BLaER1 treated with 17β-estradiol and CSF1 and Interleukin-3, amounts not matched to agents 10 nM and 100 nM (cell line): Measurements from ENCODE around the gene RHOT2.
A peak's percentile ranks its signal among the peaks of the same experiment; 100 is the strongest.

Experiments used
- H3K27ac ChIP-seq, 11 experiments: shearing (Covaris generic); formaldehyde crosslinking; 2 replicates each; pipeline ENCODE4 v1.8.1; 2022
- H3K27me3 ChIP-seq, 11 experiments: shearing (Covaris generic); formaldehyde crosslinking; 2 replicates each; pipeline ENCODE4 v1.8.1; 2022
- H3K36me3 ChIP-seq, 11 experiments: shearing (Covaris generic); formaldehyde crosslinking; 2 replicates each; pipeline ENCODE4 v1.8.1; 2022
- H3K4me1 ChIP-seq, 10 experiments: shearing (Covaris generic); formaldehyde crosslinking; 2 replicates each; pipeline ENCODE4 v1.8.1; 2022
- H3K4me2 ChIP-seq, 11 experiments: shearing (Covaris generic); formaldehyde crosslinking; 2 replicates each; pipeline ENCODE4 v1.8.1; 2022
- H3K4me3 ChIP-seq, 10 experiments: shearing (Covaris generic); formaldehyde crosslinking; 2 replicates each; pipeline ENCODE4 v1.8.1; 2022
- H3K9ac ChIP-seq, 11 experiments: shearing (Covaris generic); formaldehyde crosslinking; 2 replicates each; pipeline ENCODE4 v1.8.1; 2022
- H3K9me3 ChIP-seq, 11 experiments: shearing (Covaris generic); formaldehyde crosslinking; replicated peaks in 1 of 11; 2 replicates each; pipeline ENCODE4 v1.8.1; 2022
- H4K20me1 ChIP-seq, 11 experiments: shearing (Covaris generic); formaldehyde crosslinking; 2 replicates each; pipeline ENCODE4 v1.8.1; 2022
- Cebpa-rat ChIP-seq, 11 experiments: shearing (Covaris generic); IDR thresholded peaks; 2 replicates each; pipeline ENCODE4 v1.8.1; 2022

The RHOT2 gene

DNA sequence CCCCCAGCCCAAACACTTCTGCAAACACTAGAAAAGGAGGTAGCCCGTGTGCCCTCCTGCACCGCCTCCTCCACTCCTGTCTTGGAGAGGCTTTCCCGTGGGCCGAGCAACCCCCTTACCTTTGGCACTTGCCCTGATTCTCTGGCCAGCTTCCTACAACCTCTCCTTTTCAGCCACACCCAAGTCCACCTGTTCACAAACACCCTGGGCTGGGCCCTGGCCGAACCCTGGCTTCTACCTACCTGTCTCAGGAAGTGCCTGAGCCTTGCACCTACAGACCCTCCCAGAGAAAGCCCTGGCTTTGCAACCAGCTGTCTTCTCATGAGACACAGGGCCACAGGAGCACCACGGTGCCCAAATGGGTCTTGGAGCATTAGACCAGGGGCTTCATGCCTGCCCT is 51.0 kb downstream of the RHOT2 start:
- H3K4me3 ChIP-seq, result no peak overlapping the region; a peak in 2 of 20 replicates

GRCh38 chr16:719815-720446 is 52.0 kb downstream of the RHOT2 start:
- H4K20me1 ChIP-seq, result peaks cover 32 to 95% (median 73%) of the 10 kb centered on the region in 11 experiments; a peak in 21 of 22 replicates
- TF ChIP-seq Cebpa-rat (IDR thresholded peaks at IDR 0.05), result no peak
- H3K9me3 ChIP-seq, result no peaks in the 10 kb centered on the region
- H3K4me1 ChIP-seq, result peaks cover 68 to 97% (median 95%) of the 10 kb centered on the region in 10 experiments
- H3K36me3 ChIP-seq, result 0 out of 22 replicates have a peak, but pooled peaks cover 0 to 6% (median 0%) of the 10 kb centered on the region in 11 experiments
- H3K9ac ChIP-seq, result peak overlapping the region; percentile 73 to 87 (median 81); a peak in 21 of 22 replicates
- H3K27ac ChIP-seq, result peak overlapping the region in 9 of 11 experiments; percentile 67 to 86 (median 79); a peak in 16 of 22 replicates
- H3K27me3 ChIP-seq, result peaks cover 16 to 61% (median 22%) of the 10 kb centered on the region in 11 experiments
- H3K4me2 ChIP-seq, result peak overlapping the region; percentile 96 to 100 (median 100)
- H3K4me3 ChIP-seq, result peak overlapping the region; percentile 67 to 80 (median 73)

More for the DNA sequence above, 51.0 kb downstream of the RHOT2 start:
- TF ChIP-seq Cebpa-rat (IDR thresholded peaks at IDR 0.05), result no peak
- Histone ChIP-seq H3K36me3 (0 out of 22 replicates have a peak, but pooled peaks cover 0 to 6% (median 0%) of the 10 kb centered on the region in 11 experiments), H3K9me3 (no peaks in the 10 kb centered on the region), H3K27me3 (peaks cover 16 to 59% (median 30%) of the 10 kb centered on the region in 11 experiments), H3K4me2 (peak overlapping the region; percentile 40 to 100 (median 100); a peak in 21 of 22 replicates), H3K4me1 (peaks cover 76 to 95% (median 93%) of the 10 kb centered on the region in 10 experiments), H4K20me1 (peaks cover 22 to 92% (median 65%) of the 10 kb centered on the region in 11 experiments; a peak in 21 of 22 replicates), H3K9ac (peak overlapping the region in 4 of 11 experiments; percentile 10 to 87 (median 68); a peak in 3 of 22 replicates), H3K27ac (no peak overlapping the region)

DNA sequence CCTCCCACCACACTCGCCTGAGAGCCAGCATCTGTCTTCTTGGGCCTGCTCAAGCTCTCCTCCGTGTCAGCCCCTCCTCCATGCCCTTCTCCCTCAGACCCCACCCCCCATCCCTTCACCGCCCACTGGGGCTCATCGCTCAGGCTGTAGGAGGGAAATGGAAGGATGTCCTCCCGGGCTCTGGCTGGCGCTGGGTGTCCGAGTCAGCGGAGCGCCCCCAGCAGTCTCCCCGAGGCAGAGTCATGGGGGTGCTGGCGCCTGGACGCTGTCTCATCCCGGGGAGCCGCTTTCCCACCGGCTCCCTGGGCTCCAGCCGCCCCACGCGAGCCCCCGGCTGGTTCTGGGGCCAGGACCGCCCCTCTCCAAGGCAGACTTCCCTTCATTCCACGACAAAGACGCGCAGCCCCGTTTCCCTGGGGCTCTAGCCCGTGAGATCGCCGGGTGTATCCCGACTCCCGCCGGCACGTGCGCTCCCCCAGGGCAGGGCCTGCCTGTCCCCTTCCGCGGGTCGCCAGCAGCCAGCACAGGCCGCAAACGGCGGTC is 52.6 kb downstream of the RHOT2 start:
- no peak for TF ChIP-seq Cebpa-rat (IDR thresholded peaks at IDR 0.05)
- Histone ChIP-seq H4K20me1 (peaks cover 32 to 96% (median 77%) of the 10 kb centered on the region in 11 experiments; a peak in 21 of 22 replicates), H3K27ac (peak overlapping the region; percentile 20 to 86 (median 79); a peak in 21 of 22 replicates), H3K9me3 (no peaks in the 10 kb centered on the region), H3K4me1 (peaks cover 64 to 99% (median 96%) of the 10 kb centered on the region in 10 experiments), H3K9ac (peak overlapping the region; percentile 73 to 87 (median 81)), H3K36me3 (0 out of 22 replicates have a peak, but pooled peaks cover 0 to 6% (median 0%) of the 10 kb centered on the region in 11 experiments), H3K4me2 (peak overlapping the region; percentile 96 to 100 (median 100)), H3K27me3 (peaks cover 11 to 61% (median 17%) of the 10 kb centered on the region in 11 experiments), H3K4me3 (peak overlapping the region; percentile 67 to 80 (median 73))

GRCh38 chr16:720990-721764 is 53.2 kb downstream of the RHOT2 start, which contains the start of gene ANTKMT:
Gene ANTKMT, plus strand, starts transcription at chr16:721146. Its CDS starts 129 bp downstream, at chr16:721275.
- peaks cover 5 to 61% (median 10%) of the 10 kb centered on the region in 11 experiments for H3K27me3 ChIP-seq
- 0 out of 22 replicates have a peak, but pooled peaks cover 0 to 6% (median 0%) of the 10 kb centered on the region in 11 experiments for H3K36me3 ChIP-seq
- H4K20me1 ChIP-seq, result peaks cover 32 to 96% (median 76%) of the 10 kb centered on the region in 11 experiments; a peak in 21 of 22 replicates
- H3K9ac ChIP-seq, result peak within 1 kb of the TSS; percentile 73 to 87 (median 81)
- no peaks in the 10 kb centered on the region for H3K9me3 ChIP-seq
- peaks cover 58 to 99% (median 96%) of the 10 kb centered on the region in 10 experiments for H3K4me1 ChIP-seq
- peak within 1 kb of the TSS; percentile 67 to 80 (median 73) for H3K4me3 ChIP-seq
- TF ChIP-seq Cebpa-rat (IDR thresholded peaks at IDR 0.05), result no peak
- H3K4me2 ChIP-seq, result peak within 1 kb of the TSS; percentile 96 to 100 (median 100)
- peak within 1 kb of the TSS; percentile 20 to 86 (median 79); a peak in 21 of 22 replicates for H3K27ac ChIP-seq

DNA sequence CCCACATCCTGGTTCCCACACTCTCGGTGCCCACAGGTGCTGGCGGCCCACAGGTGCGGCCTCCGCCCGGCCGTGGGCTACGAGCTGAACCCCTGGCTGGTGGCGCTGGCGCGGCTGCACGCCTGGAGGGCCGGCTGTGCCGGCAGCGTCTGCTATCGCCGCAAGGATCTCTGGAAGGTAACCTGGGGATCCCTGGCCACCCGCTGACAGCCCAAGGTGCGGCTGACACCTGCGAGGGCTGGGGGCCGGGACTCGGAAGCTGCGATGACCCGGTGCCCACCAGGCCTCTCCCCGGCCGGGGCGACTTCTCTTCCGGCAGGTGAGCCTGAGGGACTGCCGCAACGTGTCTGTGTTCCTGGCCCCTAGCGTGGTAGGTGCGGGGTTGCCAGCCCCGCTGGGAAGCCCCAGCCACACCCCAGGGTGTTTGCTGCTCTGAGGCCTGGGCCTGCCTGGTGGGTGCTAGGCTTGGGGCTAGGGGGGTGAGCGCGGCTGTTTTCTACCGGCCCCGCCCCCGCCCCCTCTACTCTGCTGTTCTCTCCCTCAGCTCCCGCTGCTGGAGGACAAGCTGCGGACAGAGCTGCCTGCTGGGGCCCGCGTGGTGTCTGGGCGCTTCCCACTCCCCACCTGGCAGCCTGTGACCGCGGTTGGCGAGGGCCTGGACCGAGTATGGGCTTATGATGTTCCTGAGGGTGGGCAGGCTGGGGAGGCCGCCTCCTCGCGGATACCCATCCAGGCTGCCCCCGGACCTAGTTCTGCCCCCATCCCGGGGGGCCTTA is 54.0 kb downstream of the RHOT2 start:
- Histone ChIP-seq H3K27me3 (peaks cover 0 to 58% (median 2%) of the 10 kb centered on the region in 11 experiments; a peak in 13 of 22 replicates), H3K36me3 (0 out of 22 replicates have a peak, but pooled peaks cover 0 to 6% (median 0%) of the 10 kb centered on the region in 11 experiments), H3K4me2 (peak overlapping the region; percentile 96 to 100 (median 100)), H3K4me1 (peaks cover 56 to 97% (median 94%) of the 10 kb centered on the region in 10 experiments), H4K20me1 (peaks cover 32 to 93% (median 72%) of the 10 kb centered on the region in 11 experiments; a peak in 21 of 22 replicates), H3K4me3 (peak overlapping the region; percentile 67 to 80 (median 73)), H3K9ac (peak overlapping the region; percentile 73 to 87 (median 81); a peak in 20 of 22 replicates), H3K9me3 (no peaks in the 10 kb centered on the region), H3K27ac (peak overlapping the region in 6 of 11 experiments; percentile 79 to 86 (median 83); a peak in 9 of 22 replicates)
- no peak for TF ChIP-seq Cebpa-rat (IDR thresholded peaks at IDR 0.05)

DNA sequence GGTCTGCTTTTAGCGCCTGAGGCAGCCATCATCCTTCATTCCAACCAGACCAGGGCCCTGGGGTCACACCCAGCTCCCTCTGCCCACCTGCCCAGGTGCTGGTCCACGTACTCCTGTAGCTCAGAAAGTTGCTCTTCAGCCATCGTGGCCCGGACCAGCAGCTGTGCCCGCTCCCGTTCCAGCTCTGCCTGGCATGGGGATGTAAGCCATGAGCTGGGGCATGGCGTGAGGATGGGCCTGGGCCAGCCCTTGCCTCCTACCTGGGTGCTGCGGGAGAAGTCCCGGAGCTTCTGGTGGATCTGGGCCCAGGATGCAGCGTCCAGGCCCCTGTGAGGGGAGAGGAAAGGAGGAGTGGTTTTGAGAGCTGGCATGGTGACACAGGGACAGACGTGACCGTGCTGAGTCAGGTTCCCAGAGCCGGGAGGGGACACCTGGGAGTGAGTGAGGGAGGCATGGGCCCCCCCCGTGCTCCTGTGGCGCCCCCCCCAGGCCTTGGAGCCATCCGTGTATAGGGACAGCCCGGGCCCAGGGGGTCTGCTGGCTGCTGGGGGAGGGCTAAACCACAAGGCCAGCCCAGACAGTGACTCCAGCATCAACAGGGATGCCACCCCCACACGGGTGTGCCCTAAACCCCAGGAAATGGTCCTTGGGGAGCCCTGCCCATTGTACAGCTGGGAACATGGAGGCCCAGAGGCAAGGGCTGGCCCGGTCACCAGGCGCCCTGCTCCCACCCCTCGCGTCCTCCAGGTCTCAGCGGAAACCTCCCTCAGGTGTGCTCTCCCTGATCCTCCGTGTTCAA is 55.1 kb downstream of the RHOT2 start:
- H3K4me2 ChIP-seq, result peak overlapping the region; percentile 28 to 100 (median 100); a peak in 21 of 22 replicates
- peaks cover 49 to 94% (median 90%) of the 10 kb centered on the region in 10 experiments for H3K4me1 ChIP-seq
- H4K20me1 ChIP-seq, result peaks cover 32 to 83% (median 67%) of the 10 kb centered on the region in 11 experiments; a peak in 21 of 22 replicates
- peaks cover 0 to 48% (median 0%) of the 10 kb centered on the region in 11 experiments; a peak in 7 of 22 replicates for H3K27me3 ChIP-seq
- 0 out of 22 replicates have a peak, but pooled peaks cover 0 to 6% (median 0%) of the 10 kb centered on the region in 11 experiments for H3K36me3 ChIP-seq
- TF ChIP-seq Cebpa-rat (IDR thresholded peaks at IDR 0.05), result no peak
- no peaks in the 10 kb centered on the region for H3K9me3 ChIP-seq
- no peak overlapping the region for H3K27ac ChIP-seq
- H3K9ac ChIP-seq, result peak overlapping the region in 4 of 11 experiments; percentile 19 to 48 (median 30); a peak in 6 of 22 replicates
- H3K4me3 ChIP-seq, result no peak overlapping the region

DNA sequence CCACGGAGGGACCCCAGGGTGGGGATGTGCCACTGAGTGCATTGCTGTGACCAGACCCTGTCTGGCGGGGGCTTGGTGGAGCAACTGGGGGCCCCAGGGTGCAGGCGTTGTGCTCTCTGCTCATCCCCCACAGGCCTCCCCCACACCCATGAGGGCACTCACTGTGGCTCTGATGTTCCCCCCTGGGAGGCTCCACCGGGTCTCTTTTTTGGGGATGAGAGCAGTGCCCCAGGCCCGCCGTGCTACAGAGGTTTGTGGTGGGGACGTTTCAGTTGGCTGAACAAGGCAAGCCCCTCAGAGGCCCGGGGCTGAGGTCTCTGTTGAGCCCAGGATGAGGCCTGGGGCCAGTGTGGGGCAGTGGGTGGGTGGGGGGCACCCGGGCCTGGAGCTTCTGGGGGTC is 55.8 kb downstream of the RHOT2 start:
- Histone ChIP-seq H3K27me3 (peaks cover 0 to 42% (median 0%) of the 10 kb centered on the region in 11 experiments; a peak in 7 of 22 replicates), H3K27ac (no peak overlapping the region), H3K9ac (peak overlapping the region in 4 of 11 experiments; percentile 19 to 48 (median 30); a peak in 7 of 22 replicates), H3K4me2 (peak overlapping the region; percentile 28 to 100 (median 100); a peak in 19 of 22 replicates), H3K36me3 (0 out of 22 replicates have a peak, but pooled peaks cover 0 to 6% (median 0%) of the 10 kb centered on the region in 11 experiments), H3K4me3 (no peak overlapping the region), H3K4me1 (peaks cover 49 to 91% (median 88%) of the 10 kb centered on the region in 10 experiments), H4K20me1 (peaks cover 32 to 76% (median 63%) of the 10 kb centered on the region in 11 experiments; a peak in 21 of 22 replicates), H3K9me3 (no peaks in the 10 kb centered on the region)
- no peak for TF ChIP-seq Cebpa-rat (IDR thresholded peaks at IDR 0.05)
